Effector memory CD4-positive, alpha-beta T cell (primary cell): Measurements from ENCODE around the gene NRP1.
"Not testable (repeated sequence)": the region's sequence is repeated elsewhere in the genome, so short reads cannot be mapped to it uniquely, and the experiment has no call there.

ENCODE experiments used
- DNase-seq, 3 donors: peaks; one replicate each; pipeline ENCODE4 v3.0.0-alpha.2; 2020
- H3K27ac ChIP-seq: 2 replicates; pipeline ENCODE4 v1.7.0; 2013; ENCODE audit warnings: mild to moderate bottlenecking, low read length, moderate library complexity; ENCODE audit not compliant: insufficient read depth, poor library complexity, severe bottlenecking
- H3K27me3 ChIP-seq: replicated peaks from 2 replicates; pipeline ENCODE4 v1.7.0; 2013; ENCODE audit warnings: mild to moderate bottlenecking, low read length; ENCODE audit not compliant: insufficient read depth, control insufficient read depth, poor library complexity, severe bottlenecking
- H3K36me3 ChIP-seq: 2 replicates; pipeline ENCODE4 v1.7.0; 2013; ENCODE audit warnings: mild to moderate bottlenecking, low read length, moderate library complexity; ENCODE audit not compliant: control insufficient read depth, insufficient read depth
- H3K4me1 ChIP-seq: 2 replicates; pipeline ENCODE4 v1.7.0; 2013; ENCODE audit warnings: low read length, mild to moderate bottlenecking; ENCODE audit not compliant: control insufficient read depth, insufficient read depth, poor library complexity, severe bottlenecking
- H3K4me3 ChIP-seq: 2 replicates; pipeline ENCODE4 v1.7.0; 2013; ENCODE audit warnings: low read length, low read depth, mild to moderate bottlenecking; ENCODE audit not compliant: insufficient read depth, poor library complexity, severe bottlenecking
- H3K9me3 ChIP-seq: 2 replicates; pipeline ENCODE4 v1.7.0; 2013; ENCODE audit warnings: mild to moderate bottlenecking, low read length, moderate library complexity; ENCODE audit not compliant: control insufficient read depth

Gene NRP1

DNA sequence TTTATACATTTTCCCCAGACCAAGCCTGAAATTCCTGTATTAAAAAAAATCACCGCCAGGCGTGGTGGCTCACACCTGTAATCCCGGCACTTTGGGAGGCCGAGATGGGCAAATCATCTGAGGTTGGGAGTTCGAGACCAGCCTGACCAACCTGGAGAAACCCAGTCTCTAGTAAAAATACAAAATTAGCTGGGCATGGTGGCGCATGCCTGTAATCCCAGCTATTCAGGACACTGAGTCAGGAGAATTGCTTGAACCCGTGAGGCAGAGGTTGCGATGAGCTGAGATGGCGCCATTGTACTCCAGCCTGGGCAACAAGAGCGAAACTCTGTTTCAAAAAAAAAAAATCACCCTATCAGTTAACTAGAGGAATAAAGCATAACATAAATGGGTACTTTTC is 195.8 kb downstream of the NRP1 start:
- H3K27me3 ChIP-seq, DNase-seq, H3K4me3 ChIP-seq, H3K9me3 ChIP-seq, H3K36me3 ChIP-seq: not testable (repeated sequence)
- peak overlapping the region; percentile 95 for H3K27ac ChIP-seq
- H3K4me1 ChIP-seq: peaks cover 85% of the 10 kb centered on the region

DNA sequence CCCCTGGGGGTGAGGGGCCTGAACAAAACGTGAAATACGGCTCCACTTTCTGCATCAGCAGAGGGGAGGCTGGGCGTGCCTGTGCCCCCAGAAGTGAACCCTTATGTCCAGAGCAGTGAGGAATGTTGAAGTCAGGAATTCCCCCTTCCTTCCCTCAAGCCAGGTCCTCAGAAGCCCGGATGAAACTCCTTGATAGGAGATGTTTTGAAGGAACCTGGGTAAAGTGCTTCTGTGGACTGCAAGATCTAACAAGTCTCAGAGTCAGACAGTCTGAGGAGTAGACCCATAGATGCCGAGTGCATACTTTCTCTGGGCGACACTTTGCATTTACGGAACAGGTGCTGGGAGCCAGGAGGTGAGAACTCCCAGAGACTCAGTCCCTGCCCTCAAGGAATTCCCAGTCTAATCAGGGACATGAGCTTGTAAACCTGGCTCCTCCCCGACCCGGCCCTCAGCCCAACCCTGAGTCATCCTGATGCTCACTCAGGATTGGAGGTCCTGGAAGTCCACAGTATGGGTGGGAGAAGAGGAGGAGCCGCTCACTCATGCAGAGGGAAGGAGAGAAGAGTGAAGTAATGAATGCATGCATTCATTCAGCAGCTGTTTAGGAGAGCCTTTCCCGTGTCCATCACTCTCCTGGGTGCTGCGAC is 197.0 kb downstream of the NRP1 start:
- peaks cover 85% of the 10 kb centered on the region for H3K4me1 ChIP-seq
- no peaks in the 10 kb centered on the region for H3K36me3 ChIP-seq
- H3K27me3 ChIP-seq: no peaks in the 10 kb centered on the region
- no peak overlapping the region for H3K4me3 ChIP-seq
- H3K27ac ChIP-seq: peak overlapping the region; percentile 95
- no peak for DNase-seq
- no peaks in the 10 kb centered on the region for H3K9me3 ChIP-seq

DNA sequence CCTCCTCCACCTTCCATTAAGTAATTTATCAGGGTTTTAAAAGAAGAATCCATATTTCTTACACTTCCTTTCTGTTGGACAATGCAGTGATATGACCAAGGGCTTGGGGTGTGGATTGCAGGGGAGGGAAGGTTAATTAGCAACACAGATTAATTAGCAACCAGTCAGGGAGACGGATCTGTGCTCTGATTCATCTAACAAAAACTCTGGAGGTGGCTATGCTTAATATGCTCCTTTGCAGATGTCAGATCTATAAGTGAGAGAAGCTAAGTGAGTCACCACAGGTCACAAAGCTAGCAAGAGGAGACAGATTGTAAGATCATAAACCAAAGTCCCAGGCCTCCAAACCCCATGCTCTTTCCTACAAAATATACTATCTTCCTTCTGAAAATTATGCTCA is 197.7 kb downstream of the NRP1 start:
- Histone ChIP-seq H3K4me3 (no peak overlapping the region), H3K27ac (peak overlapping the region; percentile 95), H3K36me3 (no peaks in the 10 kb centered on the region), H3K4me1 (peaks cover 86% of the 10 kb centered on the region), H3K27me3 (no peaks in the 10 kb centered on the region), H3K9me3 (no peaks in the 10 kb centered on the region)
- no peak for DNase-seq

DNA sequence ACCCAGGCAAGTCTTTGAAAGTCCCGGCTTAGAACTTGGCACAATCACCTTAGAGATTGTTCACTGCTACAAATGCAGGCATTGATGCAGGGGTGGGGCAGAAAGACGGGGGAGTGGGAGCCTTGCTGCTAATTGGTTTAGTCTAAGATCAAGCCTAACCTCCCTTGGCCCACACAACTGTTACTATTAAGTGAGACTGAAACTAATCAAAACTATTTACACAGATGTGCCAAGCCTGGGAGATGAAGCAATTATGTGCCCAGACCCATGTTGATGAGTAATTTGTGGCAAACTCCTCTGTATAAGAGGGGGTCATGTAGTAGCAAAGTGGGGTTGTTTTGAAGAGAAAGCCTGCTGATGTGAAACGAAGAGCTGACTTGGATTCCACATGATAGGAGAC is 198.2 kb downstream of the NRP1 start:
- H3K36me3 ChIP-seq: no peaks in the 10 kb centered on the region
- H3K4me3 ChIP-seq: no peak overlapping the region
- H3K4me1 ChIP-seq: peaks cover 86% of the 10 kb centered on the region
- no peaks in the 10 kb centered on the region for H3K27me3 ChIP-seq
- DNase-seq: no peak
- H3K27ac ChIP-seq: peak overlapping the region; percentile 95
- H3K9me3 ChIP-seq: no peaks in the 10 kb centered on the region

DNA sequence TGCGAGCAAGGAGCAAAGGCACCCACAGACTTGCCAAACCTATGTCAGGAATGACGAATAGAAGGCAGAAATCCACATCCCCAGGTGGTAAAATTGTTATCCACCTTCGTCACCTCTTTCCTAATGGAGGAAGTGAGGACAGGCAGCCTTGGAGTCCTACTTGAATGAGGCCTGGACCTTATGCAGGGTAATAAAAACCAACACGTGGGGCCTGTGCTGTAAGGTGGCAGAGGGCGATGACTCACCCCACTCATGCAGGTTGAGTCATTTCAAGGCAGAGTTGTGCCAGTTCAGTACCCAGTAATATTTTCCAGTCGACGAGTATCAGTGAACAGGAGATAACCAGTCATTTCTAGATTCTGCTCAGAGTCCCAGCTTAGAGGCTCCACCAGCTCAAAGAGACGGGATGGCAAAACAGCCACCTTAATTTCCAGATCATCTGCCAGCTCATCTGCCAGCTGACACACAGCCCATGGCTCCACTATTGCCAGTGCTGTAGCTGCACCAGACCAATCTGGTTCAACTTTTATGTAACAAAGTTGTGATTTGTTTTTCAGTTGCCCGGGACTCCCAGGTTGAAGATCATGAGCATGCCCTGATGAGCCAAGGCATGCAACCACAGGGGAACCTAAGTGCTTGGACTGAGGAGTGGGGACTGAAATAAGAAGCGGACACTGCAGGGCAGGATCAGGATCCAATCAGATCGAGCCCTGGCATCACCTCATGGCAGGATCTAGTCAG is 200.3 kb downstream of the NRP1 start:
- no peaks in the 10 kb centered on the region for H3K27me3 ChIP-seq
- peak; percentile 60 to 78 (median 67) for DNase-seq
- H3K36me3 ChIP-seq: no peaks in the 10 kb centered on the region
- H3K4me3 ChIP-seq: no peak overlapping the region
- peaks cover 86% of the 10 kb centered on the region for H3K4me1 ChIP-seq
- H3K9me3 ChIP-seq: no peaks in the 10 kb centered on the region
- peak overlapping the region; percentile 75 for H3K27ac ChIP-seq

DNA sequence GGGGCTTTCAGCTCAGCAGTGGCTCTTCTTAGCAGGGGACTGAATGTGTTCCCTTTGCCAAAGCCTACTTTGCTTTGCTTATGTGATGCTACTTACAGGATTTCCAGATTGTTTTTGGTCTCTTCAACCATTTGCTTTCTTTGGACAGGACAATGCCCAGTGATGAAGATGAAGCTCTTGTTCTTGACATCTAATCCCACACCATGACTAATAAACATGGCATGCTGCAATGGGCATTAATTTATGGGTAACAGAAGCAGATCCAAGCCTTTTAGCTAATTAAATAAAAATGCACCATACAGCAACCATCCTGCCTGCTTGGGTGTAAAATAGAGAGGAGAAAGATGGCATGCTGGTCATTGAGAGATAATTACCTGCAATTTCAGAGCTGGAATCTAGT is 200.9 kb downstream of the NRP1 start:
- no peaks in the 10 kb centered on the region for H3K27me3 ChIP-seq
- H3K4me1 ChIP-seq: peaks cover 89% of the 10 kb centered on the region
- no peak for DNase-seq
- no peak overlapping the region for H3K4me3 ChIP-seq
- no peaks in the 10 kb centered on the region for H3K36me3 ChIP-seq
- H3K9me3 ChIP-seq: no peaks in the 10 kb centered on the region
- peak overlapping the region; percentile 75 for H3K27ac ChIP-seq

DNA sequence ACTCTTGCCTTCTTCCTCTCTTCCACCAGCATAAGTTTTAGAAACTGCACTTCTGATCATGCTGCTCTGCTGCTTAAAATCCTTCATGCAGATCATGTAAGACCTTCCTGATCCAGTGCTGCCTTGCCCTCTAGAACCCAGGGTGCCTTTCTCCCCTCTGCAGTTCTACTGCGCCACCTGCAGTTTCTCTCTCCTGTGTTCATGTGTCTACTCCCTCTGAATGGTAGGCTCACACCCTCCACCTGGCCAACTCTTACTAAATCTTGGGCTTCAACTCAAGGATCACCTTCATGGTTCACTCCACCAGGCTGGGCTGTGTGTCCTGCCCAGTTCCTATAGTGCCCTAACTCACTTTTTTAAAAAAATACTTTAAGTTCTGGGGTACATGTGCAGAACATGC is 201.8 kb downstream of the NRP1 start:
- Histone ChIP-seq H3K4me3 (no peak overlapping the region), H3K27me3 (no peaks in the 10 kb centered on the region), H3K9me3 (no peaks in the 10 kb centered on the region), H3K36me3 (no peaks in the 10 kb centered on the region), H3K4me1 (peaks cover 81% of the 10 kb centered on the region), H3K27ac (peak overlapping the region; percentile 75)
- no peak for DNase-seq

DNA sequence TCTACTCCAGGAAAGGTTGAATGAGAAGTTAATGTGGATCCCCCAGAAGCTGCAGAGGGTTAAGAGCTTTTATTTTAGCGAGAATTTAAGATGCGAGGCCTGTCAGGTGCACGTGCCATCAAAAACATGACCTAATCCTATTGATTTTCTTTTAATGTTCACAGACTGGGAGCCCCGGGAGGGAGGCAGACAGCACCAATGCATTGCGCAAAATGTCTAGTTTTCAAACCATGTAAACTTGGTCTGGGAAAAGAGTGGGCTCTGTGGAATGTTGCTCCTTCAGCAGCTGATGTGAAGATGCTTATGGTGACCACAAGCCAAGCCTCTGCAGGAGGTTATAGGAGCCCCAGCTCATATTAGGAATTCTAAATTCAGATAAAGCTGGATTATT is 204.5 kb downstream of the NRP1 start:
- Histone ChIP-seq H3K27ac (no peak overlapping the region), H3K4me3 (no peak overlapping the region), H3K36me3 (no peaks in the 10 kb centered on the region), H3K27me3 (no peaks in the 10 kb centered on the region), H3K4me1 (peaks cover 85% of the 10 kb centered on the region), H3K9me3 (no peaks in the 10 kb centered on the region)
- DNase-seq: no peak

DNA sequence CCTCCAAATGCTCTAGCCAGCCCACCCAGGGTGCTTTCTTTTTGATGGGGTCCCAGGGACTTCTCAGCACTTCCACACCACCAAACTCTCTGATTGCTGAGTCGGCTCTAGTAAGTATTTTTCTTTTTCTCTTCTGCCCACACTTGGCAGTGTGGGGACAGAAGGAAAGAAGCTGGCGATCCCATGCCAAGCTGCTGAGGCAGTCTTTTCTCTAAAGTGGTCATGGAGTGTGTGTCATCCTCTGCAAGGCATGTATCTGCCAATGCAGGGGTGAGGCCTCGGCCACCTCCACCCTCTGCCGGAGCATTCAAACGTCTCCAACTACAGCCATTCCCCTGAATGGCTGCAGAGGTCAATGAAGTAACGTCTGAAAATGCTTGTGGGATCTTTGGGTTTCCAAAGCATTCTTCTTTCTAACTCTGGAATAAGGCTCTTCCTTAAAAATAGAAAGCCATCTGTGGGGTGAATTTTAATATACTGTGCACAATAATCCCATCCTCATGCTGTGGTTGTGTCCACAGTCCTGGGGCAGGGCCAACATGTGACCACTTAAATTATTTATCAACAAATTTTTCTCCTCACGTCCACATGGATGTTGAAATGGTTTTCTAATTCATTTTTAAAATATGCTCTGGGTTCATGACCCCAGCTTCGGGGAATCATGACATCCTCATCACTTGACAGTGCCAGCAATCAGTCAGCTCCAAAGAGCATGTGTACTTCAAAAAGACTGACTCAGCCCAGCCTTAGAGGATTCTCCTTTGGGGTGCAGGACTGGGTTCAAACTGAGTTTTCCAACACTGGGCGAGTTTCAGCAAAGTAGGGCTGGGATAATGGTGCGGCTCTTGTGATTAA is 205.1 kb downstream of the NRP1 start:
- Histone ChIP-seq H3K4me3 (no peak overlapping the region), H3K4me1 (peaks cover 85% of the 10 kb centered on the region), H3K27me3 (no peaks in the 10 kb centered on the region), H3K27ac (peak overlapping the region; percentile 44), H3K9me3 (no peaks in the 10 kb centered on the region), H3K36me3 (no peaks in the 10 kb centered on the region)
- no peak for DNase-seq

DNA sequence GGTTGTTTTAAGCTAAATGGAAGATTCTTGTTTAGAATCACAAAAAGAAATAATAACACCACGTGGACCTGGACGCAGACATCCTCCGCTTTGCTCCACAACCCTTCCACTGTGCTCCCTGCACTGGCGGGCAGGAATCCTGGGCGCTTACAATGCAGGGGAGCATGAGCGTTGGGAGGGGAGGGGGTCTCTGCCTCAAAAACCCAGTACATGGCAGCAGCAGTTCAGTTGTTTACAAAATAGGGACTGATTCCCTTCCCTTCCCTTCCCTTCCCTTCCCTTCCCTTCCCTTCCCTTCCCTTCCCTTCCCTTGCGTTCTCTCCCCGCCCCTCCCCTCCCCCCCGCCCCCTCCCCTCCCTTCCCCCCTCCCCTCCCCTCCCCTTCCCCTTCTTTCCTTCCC is 206.8 kb downstream of the NRP1 start:
- no peak for DNase-seq
- H3K9me3 ChIP-seq: no peaks in the 10 kb centered on the region
- no peaks in the 10 kb centered on the region for H3K27me3 ChIP-seq

More for the DNA sequence above, 206.8 kb downstream of the NRP1 start:
- H3K27ac ChIP-seq: peak overlapping the region; percentile 74
- no peaks in the 10 kb centered on the region for H3K36me3 ChIP-seq
- no peak overlapping the region for H3K4me3 ChIP-seq
- H3K4me1 ChIP-seq: peaks cover 82% of the 10 kb centered on the region
